ENCODE results near the gene AARS2.
A peak's percentile ranks its signal among the peaks of the same experiment; 100 is the strongest.
"Not testable (repeated sequence)": the region's sequence is repeated elsewhere in the genome, so short reads cannot be mapped to it uniquely, and the experiment has no call there.

AARS2 gene

DNA sequence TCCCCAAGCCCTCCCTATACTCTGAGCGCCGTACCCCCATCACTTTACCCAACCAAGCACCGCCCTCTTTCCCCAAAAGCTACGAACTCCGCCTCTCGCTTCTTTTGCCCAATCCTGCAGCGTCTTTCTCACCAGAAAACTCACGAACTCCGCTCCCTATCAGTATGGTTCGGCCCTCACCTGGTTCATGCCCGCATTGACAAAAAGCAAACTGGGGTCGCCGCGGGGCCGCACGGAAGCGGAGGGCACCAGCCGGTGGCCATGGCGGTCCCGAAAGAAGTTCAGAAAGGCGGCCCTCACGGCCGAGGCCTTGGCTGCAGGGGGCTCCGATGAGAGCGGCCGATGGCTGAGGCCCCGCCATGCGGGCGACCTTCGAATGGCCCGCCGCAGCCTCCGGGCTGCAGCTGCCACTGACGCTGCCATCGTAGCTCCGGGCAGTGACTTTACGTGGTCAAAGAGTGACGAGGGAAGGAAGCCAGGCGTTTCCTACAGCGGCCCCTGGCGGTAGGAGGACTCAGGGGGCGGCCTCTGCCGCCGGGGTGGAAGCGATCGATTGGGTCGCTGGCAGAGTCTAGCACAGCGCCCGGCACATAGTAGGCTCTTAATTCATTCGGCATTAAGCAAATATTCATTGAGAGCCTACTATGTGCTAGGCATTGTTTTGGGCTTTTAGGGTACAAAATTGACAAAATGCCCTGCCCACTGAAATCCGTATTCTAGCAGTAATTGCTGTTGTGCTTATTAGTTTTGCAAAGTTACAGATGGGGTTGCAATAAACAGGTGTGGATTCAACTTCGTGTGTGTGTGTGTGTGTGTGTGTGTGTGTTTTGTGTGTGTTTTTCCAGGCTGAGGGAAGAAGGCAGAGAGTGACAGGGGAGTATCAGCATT, at the start of gene AARS2:
Gene AARS2, minus strand, starts transcription at position 447 of the 888 bp plus-strand sequence. Its CDS starts 24 bp downstream, at position 423.
- peak; percentile 93 for DNase-seq

DNA sequence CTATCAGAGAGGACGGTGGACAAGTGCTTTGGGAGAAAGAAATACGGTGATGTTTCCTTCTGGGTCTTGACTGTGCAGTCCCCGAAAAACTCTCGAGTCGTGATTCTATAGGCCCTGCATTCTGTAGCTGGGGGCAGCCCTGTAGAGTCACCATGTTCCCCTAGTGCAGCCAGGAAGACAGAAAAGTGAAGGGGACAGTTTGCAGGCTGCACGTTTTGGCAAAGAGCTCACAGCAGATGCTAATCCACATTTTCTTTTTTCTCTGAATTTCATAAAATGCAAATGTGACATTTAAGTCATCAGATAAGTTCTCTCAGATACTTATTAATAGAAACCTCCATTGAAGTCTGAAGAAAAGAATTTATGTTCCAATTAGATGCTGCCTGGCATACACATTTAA, 48.8 kb upstream of the AARS2 start:
- DNase-seq = no peak

GRCh38 chr6:44359973-44360372, 46.8 kb upstream of the AARS2 start:
- DNase-seq = no peak

GRCh38 chr6:44356487-44356886, 43.3 kb upstream of the AARS2 start:
- no peak for DNase-seq

DNA sequence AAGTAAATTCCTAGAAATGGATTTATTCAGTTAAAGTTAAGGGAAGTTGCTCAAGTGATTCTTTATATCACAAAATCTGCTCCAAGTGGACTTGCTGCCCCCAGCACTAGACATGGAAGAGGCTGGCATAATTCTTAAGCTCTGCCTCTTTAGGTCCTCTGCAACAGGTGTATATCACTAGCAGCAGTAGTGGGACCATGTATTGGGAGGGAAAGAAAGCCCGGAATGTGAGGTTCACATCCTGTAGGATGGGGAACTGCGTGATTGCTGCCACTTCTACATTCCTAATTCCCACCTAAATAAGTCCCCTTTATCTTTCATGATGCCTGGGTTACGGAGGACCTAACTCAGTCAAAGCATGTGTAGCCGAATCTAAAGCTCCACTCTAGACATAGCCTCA, 42.5 kb upstream of the AARS2 start:
- DNase-seq = no peak

DNA sequence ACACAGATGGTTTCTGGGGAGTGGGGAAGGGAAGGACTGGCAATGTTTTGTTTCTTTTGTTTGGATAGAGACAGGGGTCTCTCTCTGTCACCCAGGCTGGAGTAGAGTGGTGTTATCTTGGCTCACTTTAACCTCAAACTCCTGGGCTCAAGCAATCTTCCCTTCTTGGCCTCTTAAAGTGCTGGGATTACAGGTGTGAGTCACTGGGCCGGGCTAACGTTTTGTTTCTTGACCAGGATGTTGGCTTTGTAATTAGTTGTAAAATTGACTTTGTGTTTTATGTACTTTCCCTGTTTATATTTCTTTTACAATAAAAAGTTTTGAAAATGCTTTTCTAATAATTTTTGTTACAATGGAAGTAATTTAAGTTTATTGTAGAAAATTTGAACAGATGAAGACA, 40.2 kb upstream of the AARS2 start:
- no peak for DNase-seq

GRCh38 chr6:44352259-44352658, 39.1 kb upstream of the AARS2 start:
- DNase-seq = no peak

DNA sequence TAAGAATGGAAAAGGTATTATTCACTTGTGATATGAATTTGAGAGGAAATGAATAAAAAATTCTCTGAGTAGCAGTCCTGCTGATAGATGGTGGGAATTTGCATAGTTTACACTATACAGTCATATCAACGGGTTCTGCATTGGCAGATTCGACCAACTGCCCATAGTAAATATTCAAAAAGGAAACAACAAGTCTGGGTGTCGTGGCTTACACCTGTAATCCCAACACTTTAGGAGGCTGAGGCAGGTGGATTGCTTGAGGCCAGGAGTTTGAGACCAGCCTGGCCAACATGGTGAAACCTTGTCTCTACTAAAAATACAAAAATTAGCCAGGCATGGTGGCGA, 37.5 kb upstream of the AARS2 start:
- DNase-seq = not testable (repeated sequence)

- no peak for DNase-seq
These were observed 36.9 kb upstream of the AARS2 start for GRCh38 chr6:44349904-44350649.

GRCh38 chr6:44346818-44347217, 33.7 kb upstream of the AARS2 start:
- DNase-seq = not testable (repeated sequence)

- DNase-seq = no peak
These were observed 29.3 kb upstream of the AARS2 start, which contains the start of gene SPATS1 for GRCh38 chr6:44342489-44342888. Gene SPATS1, plus strand, starts transcription at chr6:44342650. Its CDS starts 446 bp downstream, at chr6:44343096.

DNA sequence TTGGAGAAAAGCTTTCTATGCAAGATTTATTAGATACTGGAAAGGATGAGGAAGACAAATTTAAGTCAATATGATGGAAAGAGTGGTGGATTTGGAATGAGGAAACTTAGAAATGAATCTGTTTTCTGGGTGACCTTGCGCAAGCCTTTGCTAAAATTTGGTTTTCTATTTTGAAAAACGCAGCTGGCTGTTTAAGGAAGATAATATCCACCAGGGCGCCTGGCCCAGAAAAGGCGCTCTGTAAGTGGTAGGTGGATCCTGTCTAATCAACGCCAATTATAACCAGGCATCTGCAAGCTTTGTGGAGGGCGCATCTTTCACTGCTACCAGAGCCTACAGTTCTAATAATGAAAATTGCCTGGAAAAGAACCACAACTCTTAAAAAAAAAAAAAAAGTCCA, 28.9 kb upstream of the AARS2 start:
- DNase-seq = no peak

DNA sequence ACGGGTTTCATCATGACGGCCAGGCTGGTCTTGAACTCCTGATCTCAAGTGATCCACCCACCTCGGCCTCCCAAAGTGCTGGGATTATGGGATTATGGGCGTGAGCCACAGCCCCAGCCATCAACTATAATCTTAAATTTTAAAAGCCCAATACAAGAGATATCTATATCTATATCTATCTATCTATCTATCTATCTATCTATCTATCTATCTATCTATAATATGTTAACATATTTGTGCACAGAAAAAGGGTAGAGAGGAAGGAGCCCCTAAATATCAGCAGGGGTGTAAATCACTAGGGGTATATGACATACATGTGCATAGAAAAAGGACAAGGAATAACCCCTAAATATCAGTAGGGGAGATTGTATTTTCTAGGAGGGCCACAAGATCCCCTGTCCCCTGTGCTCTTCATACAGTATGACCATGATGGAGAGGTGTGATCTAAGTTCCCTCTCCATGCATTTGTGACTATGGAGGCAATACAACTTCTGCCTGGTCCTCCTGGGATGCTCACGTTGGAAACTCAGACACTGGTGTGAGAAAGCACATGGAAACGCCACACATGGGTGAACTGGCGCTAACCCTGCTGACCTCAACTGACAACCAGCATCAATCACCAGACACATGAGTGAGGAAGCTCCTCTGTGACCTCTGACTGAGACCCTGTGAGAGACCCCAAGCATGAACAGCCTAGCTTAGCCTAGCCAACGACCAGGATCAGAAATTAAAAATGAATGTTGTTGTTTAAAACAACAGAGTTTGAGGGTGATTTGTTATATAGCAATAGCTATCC, 28.1 kb upstream of the AARS2 start:
- no peak for DNase-seq

DNA sequence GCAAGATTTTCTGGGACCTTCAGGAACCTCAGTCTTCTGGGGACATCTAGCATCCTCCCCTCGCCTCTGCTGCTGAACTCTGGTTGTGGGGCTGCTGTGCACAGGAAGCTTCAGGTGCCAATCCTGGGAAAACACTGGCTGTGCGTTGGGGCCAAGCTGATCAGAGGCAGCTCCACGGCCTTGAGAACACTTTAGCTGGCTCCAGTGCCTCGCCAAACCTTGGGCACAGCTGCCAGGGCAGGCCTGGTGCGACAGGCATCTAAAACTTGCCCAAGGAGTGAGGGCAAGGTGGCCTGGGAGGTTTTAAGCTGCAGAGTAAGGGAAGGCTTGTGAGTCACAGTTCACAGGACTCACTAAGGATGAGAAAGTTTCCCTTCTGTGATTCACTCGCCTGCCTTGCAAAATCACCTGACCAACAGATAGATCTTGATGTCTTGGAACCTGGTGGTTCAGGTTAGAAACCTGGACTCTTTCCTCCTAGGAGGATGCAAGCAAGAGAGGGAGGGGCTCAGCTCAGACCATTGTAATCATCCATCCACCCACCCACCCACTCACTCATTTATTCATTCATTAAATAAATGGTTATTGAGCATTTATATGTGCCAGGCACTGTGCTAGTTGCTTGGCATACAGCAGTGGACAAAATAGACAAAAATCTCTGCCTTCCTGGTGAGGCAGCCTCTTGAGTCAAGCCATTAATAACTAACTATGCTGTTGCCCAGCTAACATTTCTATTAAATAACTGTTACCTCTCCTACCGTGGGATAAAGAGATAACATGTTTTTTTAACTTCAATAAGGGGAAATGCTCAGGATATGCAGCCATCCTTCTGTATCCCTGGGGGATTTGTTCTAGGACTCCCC, 26.8 kb upstream of the AARS2 start:
- DNase-seq = no peak

- no peak for DNase-seq
These were observed 26.2 kb upstream of the AARS2 start for GRCh38 chr6:44339301-44339700.

- DNase-seq = peak; percentile 66
These were observed 25.3 kb upstream of the AARS2 start for GRCh38 chr6:44338228-44339122.

GRCh38 chr6:44335631-44336030, 22.5 kb upstream of the AARS2 start:
- DNase-seq = no peak

DNA sequence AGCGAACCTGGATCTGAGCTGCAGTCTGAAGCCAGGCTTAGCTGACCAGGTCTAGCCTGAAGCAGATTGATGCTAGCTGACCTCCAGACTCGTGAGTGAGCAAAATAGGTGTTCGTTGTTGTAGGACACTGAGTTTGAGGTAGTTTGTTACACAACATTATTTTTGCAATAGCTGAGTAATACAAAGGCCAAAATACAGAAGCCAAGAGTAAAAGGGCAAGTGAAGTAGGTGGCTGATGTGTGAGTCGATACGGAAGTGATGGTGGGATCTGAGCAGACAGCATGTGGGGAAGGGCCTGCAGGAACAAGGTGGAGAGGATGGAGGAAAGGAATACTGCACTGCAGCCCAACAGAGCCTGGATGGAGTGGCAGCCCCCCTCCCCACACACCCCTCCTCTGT, 20.8 kb upstream of the AARS2 start:
- DNase-seq = no peak

DNA sequence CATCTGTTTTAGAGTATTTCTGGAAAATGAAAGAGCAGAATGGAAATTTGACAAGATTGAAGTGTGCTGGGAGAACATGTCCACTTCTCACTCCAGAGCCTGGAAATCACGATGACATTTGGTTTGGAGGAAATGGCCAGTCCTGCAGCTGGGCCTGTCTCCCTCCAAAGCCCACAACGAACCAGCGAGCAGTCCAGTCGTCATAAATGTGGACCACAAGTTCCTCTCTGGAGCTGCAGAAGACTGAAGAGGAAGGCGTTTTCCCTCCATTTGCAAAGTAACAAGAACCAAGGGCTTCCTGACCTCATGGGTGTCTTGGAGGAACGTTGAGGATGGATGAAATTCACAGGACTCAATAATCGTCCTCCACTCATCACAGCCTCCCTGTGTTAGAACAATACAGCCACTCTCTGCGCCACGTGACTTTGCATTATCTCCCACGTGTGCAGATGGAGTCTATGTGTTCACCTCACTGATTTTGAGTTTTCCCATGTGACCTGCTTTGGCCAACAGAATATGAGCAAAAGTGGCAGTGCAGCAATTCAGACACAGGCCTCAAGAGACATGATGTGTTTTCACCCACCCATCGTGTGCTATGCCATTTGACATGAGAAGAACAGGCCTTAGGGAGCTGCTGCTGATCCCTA, 20.2 kb upstream of the AARS2 start:
- DNase-seq = no peak

- DNase-seq = no peak
These were observed 19.4 kb upstream of the AARS2 start for GRCh38 chr6:44332585-44332984.

GRCh38 chr6:44329858-44330257, 16.7 kb upstream of the AARS2 start:
- DNase-seq = no peak
